ENCODE results near the gene SLC44A2.

GRCh38 chr19:10611907-10612306, 13.4 kb upstream of the SLC44A2 start:
- TF ChIP-seq CTCF (conservative IDR thresholded peaks at IDR 0.05 in 1 of 2, IDR thresholded peaks at IDR 0.05 in 1 of 2; ENCODE audit: low read depth in 1 of 2, low read length in 2 of 2) (no peak), EZH2 (IDR thresholded peaks at IDR 0.05; ENCODE audit: low read length, missing control alignments) (no peak)

All from fibroblast of lung (primary cell).